OCI-M1 (cell line): ENCODE measurements around the gene BBS7.

Experiments
- DNase-seq: peaks from one replicate; lab custom pipeline; 2025; lab: John Stamatoyannopoulos, UW

BBS7 gene

DNA sequence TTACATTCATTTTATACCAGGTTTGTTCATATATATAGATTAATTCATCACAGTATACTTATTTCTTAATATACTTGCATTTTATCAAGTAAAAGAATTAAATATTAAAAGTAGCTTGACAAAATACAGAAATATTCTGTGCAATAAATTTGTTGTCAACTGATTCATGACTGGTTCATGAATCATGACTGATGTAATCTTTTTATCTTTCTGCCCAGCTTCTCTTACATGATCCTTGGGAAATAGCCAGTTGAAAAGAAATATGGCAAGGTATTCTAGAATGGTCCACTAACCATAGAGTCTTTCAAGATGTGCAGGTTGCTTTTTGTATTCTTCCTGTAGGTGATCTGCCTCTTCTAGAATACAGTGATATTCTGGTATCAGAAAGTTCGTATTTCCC is 42.4 kb downstream of the BBS7 start:
- peak; percentile 36 for DNase-seq

DNA sequence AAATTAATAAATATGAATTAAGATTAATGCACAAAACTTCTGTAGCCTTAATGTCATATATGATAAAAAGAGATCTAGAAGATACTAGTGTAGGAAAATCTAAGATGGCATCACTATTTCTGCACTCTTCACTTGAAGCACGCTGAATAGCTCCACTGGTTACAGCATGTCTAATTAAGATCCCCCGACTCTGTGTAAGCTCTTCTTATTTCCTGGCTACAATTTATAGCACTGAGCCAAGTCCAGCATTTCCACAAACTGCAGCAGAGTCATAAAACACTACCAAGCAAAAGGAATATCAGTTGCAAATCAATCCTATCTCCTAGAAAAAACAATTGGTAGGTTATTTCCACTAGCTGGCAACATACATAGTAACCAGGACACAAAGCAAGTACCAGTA is 45.3 kb downstream of the BBS7 start:
- peak; percentile 28 for DNase-seq

DNA sequence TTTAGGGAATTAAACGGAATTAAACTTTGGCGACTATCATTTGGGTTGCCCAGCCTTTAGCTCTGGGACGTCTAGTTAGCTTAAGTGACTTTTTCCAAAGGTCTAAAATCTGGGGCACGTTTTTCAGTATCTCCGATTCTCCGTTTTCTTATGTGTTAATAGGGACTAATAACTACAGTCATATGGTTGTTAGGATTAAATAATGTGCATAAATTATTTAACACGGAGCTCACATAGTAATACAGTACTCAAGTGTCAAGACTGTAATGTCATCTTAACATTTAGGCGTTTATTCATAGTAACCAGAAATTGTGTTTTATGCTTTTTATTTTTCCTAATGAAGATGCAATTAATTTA is 46.1 kb downstream of the BBS7 start:
- DNase-seq = no peak

DNA sequence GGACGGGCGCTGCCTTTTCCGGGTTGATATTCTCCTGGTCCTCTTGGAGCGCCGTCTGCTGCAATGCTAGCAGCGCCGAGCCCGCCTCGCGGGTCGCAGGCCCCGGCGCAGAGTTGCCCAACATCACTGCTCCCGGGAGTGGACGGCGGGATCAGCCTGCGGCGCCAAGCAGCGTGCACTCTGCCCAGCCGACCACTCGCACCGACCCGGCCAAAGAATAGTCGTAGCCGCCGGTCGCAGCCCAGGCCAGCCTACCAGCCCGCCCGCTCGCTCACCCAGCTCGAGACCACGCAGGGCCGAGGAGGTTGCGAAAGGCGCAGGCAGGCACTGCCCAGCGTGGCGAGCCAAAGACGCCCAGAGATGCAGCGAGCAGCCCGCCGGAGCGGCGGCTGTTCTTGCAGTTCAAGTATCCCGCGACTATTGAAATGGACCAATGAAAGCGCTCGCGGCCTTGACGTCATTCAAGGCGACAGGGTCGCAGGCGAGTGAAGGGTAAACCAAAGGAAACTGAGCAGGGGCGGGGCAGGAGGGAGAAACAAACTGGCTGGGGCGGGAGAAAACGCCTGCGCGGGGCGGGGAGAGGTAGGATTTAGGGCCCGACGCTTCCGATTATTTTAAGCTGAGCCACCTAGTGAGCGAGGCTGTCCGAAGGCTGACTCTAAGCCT is 46.6 kb downstream of the BBS7 start, which contains the start of gene CCNA2:
Gene CCNA2, minus strand, starts transcription at position 379 of the 666 bp plus-strand sequence. Its CDS starts 255 bp downstream, at position 124.
- DNase-seq = peak; percentile 98

DNA sequence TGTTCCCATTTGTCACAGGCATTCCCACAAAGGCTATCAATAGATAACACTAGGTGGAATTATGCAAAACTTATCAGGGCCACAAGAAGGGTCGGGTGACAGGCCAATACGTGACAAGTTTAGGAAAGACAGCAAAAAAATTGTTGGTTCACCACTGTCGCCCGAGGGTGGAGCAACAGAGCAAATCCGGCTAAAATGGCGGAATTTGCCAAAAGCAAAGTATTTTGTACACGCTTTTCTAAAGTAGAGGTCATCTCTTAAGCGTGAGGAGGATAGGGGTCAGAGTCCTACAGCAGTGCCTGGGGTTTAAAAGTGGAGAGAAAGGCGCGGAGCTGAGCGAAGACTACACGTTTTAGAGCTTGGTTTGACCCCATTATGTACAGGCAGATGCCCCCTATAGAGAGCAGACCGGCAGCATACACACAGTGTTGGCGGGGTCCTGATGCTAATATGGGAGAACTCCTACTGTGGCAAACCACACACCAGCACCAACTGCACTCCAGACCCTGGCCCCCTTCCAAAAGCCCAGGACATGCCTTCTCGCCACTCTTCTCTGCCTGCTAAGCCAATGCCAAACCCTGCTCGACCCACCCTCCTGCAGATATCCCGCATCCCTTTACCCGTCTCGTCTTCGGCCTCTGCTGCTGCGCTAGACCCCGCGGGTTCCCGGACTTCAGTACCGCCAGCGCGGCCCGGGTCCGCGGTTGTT is 47.3 kb downstream of the BBS7 start:
- DNase-seq = peak; percentile 82

DNA sequence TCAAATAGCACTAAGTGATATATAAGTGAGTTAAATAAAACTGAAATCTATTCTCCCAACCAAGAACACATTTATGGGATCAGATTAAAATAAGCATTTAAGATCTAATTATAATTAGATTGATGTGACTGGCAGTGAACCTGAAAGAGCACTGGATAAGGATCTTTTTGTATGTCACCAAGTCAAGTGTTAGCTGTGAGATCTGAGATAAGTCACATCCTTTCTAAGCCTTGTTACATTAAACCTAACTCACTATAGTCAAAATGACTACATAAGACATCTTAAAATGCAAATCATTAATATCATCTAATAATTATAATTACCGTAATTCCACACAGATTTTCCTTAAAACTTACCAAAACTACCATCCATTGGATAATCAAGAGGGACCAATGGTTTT is 48.2 kb downstream of the BBS7 start:
- DNase-seq = no peak

DNA sequence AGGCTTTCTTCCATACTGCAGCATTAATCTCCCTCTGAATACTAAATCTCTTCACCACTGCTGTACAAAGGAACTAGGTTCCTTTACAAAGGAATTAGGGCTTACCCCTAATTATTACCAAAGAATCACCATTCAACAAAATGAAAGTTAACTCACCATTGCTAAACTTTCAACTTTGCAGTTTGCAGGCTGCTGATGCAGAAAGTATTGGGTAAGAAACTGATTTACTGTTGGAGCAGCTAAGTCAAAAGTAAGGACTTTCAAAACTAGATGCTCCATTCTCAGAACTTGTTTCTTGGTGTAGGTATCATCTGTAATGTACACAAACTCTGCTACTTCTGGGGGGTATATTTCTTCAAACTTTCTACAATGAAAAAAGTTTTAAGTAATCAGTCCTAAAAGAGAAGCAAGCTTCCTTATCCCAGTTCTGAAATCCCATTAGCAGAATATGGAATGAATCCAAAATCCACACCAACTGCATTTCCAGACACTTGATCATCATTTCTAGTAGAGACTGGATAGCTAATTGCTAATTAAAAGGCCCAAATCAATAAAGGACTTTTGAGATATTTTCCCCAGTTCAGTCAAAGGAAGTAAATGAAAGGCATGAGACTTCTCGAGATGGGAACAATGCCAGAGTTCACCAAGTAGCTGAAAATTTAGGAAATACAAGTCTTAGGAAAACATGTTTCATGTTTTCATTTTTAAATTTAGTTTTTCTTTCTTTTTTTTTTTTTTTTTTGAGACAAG is 50.9 kb downstream of the BBS7 start:
- DNase-seq = no peak

DNA sequence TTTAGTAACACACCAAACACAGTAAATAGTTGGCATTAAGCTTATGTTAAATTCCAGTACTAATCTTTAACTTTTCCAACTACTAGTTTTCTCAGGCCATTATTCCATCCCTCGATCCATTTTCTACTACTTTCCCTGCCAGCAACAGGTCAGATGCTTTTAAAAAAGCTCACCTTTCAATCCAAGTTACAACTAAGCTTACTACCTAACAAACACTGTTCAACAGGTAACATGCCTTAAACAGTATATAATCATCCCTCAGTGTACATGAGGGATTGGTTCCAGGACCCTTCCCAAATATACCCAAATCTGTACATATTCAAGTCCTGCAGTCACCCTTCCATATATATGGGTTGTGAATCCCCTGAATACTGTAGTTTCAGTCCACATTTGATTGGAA is 52.1 kb downstream of the BBS7 start:
- DNase-seq = no peak

DNA sequence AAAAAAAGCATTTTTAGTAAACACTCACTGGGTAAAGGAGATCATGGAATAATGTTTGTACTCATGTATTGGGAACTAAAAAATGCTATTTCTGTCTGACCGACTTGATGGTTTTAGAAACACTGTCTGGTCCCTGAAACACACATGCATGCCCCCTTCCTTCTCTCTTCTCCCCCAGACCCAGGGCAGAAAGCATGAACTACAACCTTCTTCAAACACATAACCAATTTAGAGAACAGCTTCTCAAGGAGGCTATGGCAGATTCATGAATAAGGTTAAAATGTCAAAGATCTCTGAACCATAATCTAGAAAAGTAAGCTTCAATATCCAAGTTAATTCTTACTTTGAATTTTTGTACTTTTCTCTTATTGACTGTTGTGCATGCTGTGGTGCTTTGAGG is 52.6 kb downstream of the BBS7 start:
- no peak for DNase-seq

DNA sequence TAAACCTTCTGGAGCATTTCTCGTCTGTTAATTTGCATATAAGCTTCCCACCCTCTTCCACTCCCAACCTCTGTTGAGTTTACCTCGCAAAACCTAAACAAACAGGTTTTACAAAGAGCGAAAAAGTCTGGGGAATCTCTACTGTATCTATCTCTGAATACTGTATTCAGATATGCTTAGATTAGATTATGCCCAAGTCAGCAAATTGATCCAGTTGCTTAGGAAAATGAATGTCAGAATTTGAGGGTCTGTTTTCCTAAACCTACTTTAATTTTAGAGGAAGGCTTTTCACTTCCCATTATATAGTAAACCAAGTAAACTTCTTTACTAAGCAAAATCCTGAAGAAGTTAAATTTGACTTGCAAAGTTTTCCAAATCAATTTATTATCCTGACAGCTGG is 53.3 kb downstream of the BBS7 start:
- no peak for DNase-seq

DNA sequence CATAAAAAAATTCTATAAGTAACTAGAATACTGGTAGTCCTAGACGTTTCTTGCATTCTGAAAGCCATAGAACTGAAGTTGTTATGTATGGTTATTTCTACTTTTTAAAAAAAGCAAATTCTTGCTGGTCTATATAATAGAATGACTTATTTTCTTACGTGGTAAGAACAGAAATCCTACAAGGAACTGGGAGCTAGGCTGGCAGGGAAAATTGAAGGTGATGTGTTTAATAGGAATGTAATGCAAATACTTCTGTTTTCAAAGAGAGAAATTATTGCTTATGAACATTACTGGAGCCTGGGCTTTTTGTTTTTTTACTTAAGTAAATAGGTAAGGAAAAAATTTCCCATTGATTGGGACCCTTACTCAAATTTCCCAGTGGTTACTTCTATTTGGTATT is 55.5 kb downstream of the BBS7 start:
- no peak for DNase-seq

DNA sequence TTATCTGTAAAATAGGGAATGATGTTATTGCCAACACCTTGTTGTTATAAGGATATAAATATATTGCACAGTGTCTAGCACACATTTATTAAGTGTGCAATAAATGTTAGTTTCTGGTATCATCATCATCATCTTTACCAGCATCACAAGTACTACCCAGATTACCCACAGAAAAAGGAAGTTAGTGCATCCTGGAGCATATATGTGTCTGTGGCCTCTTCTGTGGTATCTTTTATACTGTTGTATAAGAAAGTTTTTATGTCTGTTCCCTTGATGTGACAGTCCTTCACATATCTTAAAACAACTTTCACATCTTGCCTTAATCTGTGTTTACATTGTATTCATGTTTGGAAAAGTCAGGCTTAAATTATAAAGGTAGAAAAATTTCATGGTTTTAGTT is 59.2 kb downstream of the BBS7 start:
- DNase-seq = no peak

DNA sequence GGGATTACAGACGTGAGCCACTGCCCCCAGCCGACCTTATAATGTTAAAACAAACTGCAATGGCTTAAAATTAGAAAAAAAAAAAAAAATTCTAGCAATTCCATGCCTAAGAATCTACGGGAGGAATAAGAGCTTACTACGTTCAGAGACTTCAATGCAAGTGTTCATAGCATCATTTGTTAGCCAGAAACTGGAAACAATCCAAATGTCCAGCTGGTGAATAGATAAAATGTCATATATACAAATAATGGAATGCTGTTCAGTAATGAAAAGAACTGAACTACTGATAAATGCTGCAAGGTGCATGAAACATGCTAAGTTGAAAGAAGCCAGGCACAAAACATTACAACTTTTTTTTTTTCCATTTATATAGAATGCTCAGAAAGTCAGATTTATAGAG is 63.9 kb downstream of the BBS7 start:
- DNase-seq = no peak

DNA sequence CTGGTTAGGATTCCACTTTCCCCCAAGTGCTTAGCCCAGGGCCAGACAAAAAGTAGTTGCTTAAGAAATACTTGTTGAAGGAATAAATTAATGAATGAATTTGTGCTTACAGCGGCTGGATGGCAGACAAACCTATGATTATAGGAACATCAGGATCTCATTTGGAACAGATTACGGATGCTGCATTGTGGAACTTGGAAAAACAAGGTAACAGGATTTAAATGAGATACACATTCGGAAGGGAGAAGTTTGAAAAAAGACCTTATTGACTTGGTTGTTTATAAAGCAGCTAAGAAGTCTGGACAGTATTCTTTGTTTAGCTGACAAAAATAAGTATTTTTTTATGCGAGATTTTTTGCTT is 68.6 kb downstream of the BBS7 start:
- DNase-seq = no peak

DNA sequence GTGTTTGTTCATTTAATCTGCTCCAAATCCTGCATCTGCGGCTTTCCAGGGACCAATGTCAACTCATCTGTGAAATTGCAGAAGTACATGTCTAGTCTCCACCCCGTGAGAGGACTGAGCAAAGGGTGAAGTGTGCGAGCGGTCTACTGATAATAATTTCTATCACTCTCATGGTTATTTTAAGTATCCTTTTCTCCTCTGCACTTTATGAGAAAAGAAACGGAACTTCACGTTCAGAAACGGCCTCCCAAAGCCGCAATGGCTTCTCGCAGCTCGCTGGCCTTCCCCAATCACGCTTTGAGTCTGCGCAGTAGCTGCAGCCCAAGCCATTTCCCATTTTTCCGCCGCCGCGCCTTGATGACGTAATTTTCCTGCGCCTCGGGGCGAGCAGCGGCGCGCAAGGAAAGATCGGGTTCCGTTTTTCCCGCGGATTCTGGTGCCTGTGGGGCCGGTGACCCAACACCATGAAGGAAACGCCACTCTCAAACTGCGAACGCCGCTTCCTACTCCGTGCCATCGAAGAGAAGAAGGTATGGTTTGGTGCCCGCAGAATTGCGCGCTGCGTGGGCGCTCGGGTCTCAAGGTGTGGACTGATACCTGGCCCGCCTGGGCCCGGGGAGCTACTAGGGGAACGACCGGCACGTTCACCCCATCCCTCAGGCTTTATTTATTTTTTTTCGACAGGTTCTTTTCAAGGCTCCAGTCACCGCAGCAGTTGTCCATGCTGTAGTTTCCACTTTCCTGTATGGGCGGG is 69.1 kb downstream of the BBS7 start, which contains the start of gene EXOSC9:
Gene EXOSC9, plus strand, starts transcription at position 363 of the 754 bp plus-strand sequence. Its CDS starts 102 bp downstream, at position 465.
- DNase-seq = peak; percentile 94

DNA sequence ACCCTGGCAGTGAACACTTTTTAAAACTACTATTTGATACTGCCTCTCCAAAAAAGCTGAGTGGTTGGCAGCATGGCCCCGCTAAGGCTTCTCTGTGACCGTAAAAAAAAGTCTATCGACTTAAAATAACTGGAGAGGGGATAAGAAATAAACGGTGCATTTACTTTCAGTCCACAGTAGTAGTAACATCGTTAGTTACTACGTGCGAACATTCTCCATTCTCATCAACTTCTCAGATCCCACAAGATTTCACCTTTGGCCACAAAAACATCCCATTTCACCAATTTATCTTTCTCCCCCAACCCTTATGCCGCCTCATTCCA is 69.7 kb downstream of the BBS7 start:
- no peak for DNase-seq

DNA sequence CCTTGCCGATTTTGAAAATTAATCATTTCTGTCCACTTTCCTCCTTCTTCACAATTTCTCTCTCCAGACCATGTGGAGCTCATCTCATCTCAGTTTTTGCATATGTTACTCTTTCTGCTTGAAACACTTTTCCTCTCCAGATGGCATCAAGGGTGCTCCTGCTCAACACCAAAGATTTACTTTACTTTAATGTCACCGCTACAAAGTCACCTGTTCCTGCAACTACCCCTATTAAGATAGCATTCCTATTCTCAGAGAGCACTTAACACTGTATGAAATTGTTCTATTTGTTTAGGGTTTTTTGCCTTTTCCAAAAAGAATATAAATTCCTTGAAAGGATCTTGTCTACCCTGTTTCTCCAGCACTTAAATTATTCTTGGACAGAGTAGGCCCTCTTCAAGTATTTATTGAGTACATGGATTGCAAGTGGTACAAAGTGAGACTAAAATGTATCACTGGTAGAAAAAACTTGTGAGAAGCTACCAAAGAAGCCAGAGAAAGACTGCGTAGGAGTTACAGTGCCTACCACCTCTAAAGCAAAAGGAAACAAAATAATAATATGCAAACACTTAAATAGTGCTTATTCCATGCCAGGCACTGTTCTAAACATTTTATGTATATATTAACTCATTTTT is 70.3 kb downstream of the BBS7 start:
- peak; percentile 53 for DNase-seq

DNA sequence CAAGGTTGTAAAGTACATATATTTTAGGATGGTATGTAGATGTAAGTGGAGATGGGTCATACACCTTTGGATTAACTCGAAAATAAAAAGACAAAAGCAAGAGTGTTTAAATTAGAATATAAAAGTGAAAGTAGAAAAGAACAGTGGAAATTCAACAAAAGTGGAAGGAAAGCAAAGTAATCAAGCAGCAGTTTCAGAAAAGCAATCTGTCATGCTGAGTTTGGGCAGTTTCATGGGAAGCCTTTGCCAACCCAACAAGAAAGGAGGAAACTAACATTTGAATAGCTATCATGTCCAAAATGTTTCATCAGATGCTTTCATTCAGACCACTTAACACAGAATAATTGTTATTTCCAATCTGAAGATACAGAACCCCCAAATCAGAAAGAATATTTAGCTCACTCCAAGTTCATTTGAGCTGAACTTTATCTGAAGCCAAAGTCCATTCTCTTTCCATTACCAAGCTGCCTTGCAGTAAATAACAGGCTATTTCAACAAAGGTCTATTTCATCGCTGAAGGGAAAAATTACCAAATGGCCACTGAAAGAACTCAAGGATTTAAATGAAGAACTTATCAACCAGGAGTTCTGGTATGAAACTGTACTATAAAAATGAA is 71.0 kb downstream of the BBS7 start:
- DNase-seq = peak; percentile 62

DNA sequence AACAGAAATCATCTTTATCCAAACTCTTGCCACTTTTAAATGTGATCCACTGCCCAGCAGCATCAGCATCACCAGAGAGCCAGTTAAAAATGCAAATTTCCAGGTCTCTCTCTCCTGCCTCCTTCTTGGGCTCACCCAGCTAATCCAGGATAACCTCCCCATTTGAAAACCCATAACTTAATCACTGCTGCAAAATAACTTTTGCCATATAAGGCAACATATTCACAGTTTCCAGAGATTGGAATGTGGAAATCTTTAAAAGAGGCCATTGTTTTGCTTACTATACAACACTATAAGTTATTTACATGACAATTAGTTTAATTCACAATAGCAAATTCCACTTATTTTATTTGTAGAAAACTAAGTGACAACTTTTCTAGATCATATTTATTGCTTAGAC is 74.0 kb downstream of the BBS7 start:
- DNase-seq = no peak

DNA sequence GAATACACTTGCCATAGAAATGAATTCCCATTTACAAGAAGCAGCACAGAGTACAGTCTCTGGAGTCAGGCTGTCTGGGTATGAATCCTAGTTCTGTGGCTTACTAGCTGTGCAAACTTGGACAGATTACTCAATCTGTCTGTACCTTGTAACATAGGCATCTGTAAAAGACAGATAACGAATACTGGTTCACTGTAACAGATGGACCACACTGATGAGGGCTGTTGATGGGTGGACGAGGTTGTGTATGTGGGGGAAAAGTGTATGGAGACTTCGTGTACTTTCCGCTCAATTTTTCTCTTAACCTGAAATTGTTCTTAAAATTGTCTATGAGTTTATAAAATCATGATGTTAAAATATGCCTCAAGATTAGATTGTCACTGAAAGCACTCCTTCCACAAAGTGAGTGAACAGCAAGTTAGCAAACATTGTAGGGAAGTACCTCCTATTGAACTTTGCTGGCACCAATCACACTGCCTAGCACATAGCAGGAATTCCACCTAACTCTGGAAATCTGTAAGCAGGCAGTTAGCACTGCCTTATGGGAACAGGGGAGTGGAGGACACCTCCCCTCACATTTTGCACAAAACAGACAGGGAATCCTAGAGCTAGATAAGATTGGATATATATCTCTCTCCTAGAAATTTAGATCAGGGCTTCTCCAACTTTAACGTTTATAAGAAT is 75.6 kb downstream of the BBS7 start:
- peak; percentile 92 for DNase-seq

DNA sequence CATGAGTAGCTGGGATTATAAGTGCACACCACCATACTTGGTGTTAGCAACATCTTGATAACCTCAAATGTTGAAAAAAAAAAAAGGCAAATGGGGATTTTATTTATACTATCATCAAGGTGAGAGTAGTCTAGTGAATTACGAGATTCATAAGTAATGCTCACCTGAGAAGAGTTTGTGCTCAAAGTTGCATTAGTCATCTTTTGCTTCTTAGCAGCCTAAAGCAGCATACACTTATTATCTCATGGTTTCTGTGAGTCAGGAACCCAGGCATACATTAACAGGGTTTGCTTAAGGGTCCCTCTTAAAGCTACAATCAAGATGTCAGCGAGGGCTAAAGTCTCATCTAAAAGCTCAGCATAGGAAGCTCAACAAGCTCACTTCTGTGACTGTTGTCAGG is 77.3 kb downstream of the BBS7 start:
- no peak for DNase-seq
